GM12891 (cell line): Measurements from ENCODE around the gene PROSER1.

Experiments
- POLR2A ChIP-seq: IDR thresholded peaks from 2 replicates; pipeline ENCODE4 v1.6.1; 2011; ENCODE audit warnings: low read depth, low read length, control low read depth
- SPI1 ChIP-seq: IDR thresholded peaks from 2 replicates; pipeline ENCODE4 v1.6.1; 2011; ENCODE audit warnings: low read depth, low read length, control low read depth

- TF ChIP-seq SPI1 (no peak), POLR2A (no peak)
These were observed 2.1 kb downstream of the PROSER1 start for GRCh38 chr13:39035799-39036198.
